IPS-NIHi7 (cell line): ENCODE measurements around the gene AMPH.
A peak's percentile ranks its signal among the peaks of the same experiment; 100 is the strongest.
"Not testable (repeated sequence)": the region's sequence is repeated elsewhere in the genome, so short reads cannot be mapped to it uniquely, and the experiment has no call there.

Experiments used
- DNase-seq: peaks from one replicate; pipeline ENCODE4 v3.0.0; 2012; ENCODE audit warnings: mixed read lengths; ENCODE audit errors: extremely low spot score

AMPH gene

GRCh38 chr7:38395921-38396552, 235.1 kb downstream of the AMPH start:
- DNase-seq = not testable (repeated sequence)

DNA sequence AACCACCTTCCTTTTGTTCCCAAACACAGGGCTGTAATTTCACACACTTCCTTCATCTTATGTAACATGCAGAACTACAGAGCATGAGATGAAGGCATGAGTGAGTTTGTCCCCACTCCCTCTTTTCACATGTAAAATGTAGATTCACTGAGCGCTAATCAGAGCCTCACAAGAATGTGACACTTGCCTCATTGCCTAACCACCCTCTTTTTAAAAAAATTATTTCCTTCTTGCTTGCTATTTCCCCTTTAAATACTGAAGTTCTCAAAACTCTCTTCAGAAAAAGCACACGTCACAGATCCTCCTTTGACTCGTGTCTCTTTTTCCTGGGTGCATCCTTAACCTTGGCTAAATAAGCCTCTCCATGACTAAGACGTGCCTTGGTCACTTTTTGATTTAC, 236.5 kb downstream of the AMPH start:
- DNase-seq = no peak

DNA sequence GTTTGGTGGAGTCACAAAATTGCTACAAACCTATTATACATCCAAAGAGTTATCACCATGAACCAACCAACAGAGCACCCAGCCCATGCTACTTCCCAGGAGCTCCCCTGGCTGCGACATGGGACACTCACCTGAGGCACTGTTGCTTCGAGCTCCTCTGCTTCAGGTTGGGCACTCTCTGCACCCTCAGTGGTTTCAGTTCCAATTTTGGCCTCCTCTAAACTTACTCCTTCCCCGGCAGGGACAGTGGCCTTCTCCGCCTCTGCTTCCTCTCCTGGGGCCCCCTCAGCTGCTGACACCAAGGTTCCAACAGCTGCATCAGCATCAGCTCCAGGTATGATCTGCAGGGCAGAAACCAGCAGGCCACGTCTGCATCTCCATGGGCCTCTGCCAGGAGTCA, 237.3 kb downstream of the AMPH start:
- no peak for DNase-seq

DNA sequence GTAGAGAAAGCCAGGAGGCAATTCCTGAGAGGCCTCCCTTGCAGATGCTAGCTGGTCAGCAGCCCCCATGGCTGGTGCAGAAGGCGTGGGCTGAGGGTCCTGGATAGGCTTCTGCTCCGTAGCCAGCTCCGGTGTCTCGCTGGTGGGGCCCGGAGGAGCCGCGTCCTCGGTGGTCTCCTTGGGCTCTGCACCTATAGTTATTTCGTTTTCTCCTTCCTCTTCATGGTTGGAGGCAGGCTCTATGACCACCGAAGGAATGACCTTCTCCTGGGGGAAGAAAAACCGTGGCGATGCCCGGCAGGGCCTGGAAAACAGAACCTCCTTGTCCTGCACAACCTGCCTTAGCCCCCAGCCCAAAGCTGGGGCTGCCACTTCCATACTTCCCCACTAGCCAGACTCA, 239.4 kb downstream of the AMPH start:
- DNase-seq = no peak

DNA sequence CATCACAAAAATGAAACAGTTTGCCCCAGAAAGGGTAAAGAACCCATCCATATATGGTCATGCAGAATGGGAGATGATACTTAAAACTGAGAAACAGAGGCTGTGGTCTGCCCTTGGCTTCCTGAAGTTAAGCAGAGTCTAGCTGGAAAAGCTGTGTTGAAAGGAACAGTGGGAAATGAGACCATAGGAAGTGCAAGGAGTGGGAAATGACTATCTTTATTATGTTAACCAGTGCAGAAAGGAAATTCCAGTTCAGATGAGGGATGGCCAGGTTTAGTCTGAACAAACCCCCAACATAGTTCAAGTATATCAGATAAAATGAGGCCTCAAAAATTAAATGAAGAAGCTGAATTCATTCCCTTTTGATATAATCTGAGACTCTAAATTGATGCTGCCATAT, 245.5 kb downstream of the AMPH start:
- DNase-seq = no peak

DNA sequence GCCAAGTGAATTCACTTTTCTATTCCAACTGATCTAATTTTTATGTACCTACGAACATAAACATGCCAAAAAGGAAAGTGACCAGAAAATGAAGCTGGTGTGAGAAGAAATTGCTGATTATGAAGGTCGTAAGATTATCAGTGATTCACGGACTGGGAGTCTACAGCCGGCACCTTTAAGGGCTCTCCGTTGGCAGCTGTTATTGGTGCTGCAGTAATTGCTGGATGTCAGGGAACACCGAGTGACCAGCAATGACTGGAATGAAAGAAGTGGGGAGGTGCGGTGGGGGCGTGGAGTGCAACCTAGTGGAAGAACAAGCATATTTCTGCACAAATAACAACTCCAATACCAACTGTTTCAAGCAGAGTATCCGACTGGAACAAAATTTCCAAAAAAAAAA, 247.9 kb downstream of the AMPH start:
- no peak for DNase-seq

GRCh38 chr7:38382684-38383083, 248.5 kb downstream of the AMPH start:
- no peak for DNase-seq

DNA sequence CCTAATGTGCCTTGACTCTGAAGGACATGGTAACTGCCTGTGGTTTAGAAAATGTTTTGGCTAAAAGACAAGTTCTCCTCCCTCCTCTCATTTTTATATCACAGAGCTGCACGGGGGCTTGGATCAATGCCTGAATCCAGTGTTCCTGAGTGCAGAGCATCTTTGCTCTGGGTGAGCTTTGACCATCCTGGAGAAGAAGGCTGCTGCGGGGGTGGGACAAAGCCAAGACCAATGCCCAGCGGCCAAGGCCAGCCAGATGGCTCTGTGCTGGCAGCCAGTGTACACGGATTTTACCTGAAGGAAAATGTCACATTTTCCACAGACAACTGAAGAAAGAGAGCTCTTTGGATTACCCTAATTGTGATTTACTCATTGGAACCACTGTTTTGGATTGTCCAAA, 255.7 kb downstream of the AMPH start:
- no peak for DNase-seq

GRCh38 chr7:38374507-38374906, 256.7 kb downstream of the AMPH start:
- DNase-seq = peak; percentile 51

DNA sequence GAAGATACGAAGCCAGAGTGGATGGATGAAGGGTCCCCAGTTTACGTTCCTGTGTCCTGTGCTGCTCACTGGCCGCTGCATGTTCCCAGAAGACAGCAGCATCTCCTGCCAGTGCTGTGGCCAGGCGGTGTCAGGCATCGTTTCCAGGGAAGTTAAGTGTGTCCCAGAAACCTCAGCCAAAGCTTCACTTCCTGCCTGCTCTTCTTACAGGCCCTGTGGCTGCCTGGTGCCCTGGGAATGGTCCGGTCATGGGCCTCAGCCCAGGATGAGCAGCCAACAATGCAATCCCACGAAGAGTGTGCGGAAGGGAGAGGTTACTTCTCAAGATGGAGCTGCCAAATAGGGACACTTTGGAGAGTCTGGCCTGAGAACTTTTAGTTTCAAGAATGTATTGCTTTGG, 258.0 kb downstream of the AMPH start:
- DNase-seq = no peak

GRCh38 chr7:38372290-38372689, 258.9 kb downstream of the AMPH start:
- no peak for DNase-seq

- DNase-seq = peak; percentile 83
These were observed 261.2 kb downstream of the AMPH start for GRCh38 chr7:38369816-38370493.

DNA sequence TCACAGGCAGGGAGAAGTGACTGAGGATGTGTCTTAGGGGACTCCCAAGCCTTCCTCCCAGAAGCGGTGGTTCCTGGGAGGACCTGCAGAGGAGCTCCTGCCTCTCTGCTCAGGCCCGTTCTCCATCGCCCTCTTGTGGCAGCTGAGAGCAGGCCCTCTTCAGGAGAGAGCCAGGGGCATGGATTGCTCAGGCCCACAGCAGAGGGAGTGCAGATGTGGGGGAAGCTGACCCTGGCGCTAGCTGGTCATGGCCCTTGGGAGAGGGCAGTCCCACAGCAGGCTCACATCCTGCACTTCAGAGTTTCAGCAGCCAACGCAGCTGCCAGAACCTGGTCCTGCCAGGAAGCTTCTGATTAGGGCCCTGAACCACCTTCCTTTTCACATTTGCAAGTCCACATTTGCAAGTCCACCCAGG, 263.0 kb downstream of the AMPH start:
- DNase-seq = peak; percentile 76

DNA sequence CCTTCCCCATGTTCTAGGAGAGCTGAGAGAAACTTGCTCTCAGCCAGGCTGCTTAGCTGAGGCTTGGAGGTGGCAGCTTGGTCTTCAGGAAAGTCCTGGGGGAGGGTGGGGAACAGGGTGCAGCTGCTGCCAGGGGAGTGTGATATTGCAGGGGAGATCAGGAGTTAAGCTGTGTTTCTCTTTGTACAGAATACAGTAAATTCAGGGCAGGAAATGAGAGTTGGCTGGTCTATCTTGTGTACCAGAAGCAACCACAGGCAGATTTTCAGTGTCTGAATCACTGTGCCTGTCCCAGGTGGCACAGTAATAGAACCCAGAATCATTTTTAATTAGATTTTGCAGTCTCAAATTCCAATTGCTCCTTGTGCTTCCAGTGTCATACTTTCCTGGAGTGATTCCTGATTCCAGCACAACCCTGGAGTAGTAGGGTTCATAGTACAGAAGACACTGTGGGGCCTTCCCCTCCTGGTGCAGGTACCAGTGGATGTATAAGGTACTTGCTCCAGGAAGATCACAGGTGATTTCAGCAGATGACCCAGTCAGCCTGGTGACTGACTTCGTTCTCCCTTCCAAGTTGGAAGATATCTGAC, 263.8 kb downstream of the AMPH start:
- no peak for DNase-seq

- peak; percentile 63 for DNase-seq
These were observed 267.8 kb downstream of the AMPH start for GRCh38 chr7:38363379-38363778.

DNA sequence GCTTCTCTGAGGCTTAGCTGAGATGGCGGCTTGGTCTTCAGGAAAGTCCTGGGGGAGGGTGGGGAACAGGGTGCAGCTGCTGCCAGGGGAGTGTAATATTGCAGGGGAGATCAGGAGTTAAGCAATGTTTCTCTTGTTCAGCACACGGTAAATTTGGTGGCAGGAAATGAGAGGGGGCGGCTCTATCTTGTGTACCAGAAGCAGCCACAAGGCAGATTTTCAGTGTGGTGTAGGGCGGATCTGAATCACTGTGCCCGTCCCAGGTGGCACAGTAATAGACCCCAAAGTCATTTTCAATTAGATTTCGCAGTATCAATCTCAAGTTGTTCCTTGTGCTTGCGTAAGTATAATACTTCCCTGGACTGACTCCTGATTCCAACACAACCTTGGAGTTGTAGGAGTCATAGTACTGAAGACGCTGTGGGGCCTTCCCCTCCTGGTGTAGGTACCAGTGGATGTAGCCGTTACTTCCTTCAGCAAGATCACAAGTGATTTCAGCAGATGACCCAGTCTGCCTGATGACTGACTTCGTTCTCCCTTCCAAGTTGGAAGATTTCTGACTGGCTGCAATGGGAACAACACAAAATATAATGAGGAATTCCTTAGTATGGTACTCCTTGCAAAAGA, 268.4 kb downstream of the AMPH start:
- not testable (repeated sequence) for DNase-seq

GRCh38 chr7:38360776-38361175, 270.4 kb downstream of the AMPH start:
- DNase-seq = no peak

GRCh38 chr7:38359071-38359601, 272.0 kb downstream of the AMPH start:
- DNase-seq = not testable (repeated sequence)

GRCh38 chr7:38358273-38358831, 272.8 kb downstream of the AMPH start:
- not testable (repeated sequence) for DNase-seq

DNA sequence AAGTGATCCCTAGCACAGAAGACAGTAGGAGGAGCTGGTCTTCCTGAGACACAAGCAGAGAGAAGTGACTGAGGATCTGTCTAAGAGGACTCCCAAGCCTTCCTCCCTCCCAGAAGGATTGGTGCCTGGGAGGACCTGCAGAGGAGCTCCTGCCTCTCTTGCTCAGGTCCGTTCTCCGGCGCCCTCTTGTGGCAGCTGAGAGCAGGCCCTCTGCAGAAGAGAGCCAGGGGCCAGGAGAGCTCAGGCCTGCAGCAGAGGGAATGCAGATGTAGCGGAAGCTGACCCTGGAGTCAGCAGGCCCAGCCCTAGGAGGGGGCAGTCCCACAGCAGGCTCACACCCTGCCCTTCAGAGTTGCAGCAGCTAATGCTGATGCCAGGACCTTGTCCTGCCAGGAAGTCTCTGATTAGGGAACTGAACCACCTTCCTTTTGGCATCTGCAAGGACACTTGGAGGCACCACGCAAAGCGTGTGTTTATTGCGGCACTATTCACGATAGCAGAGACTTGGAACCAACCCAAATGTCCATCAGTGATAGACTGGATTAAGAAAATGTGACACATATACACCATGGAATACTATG, 276.8 kb downstream of the AMPH start:
- DNase-seq = not testable (repeated sequence)

GRCh38 chr7:38353431-38353881, 277.7 kb downstream of the AMPH start:
- not testable (repeated sequence) for DNase-seq

GRCh38 chr7:38351601-38352000, 279.6 kb downstream of the AMPH start:
- no peak for DNase-seq
